KMS-11 (cell line): ENCODE data around the gene MDN1.

Source experiments
- H2AFZ ChIP-seq: fragments of 200-600 bp; sonication (generic); 2 replicates; pipeline ENCODE4 v1.6.1; 2016; ENCODE audit warnings: antibody characterized with exemption, mixed run types, low read depth
- H3K27ac ChIP-seq: fragments of 200-600 bp; sonication (generic); 2 replicates; pipeline ENCODE4 v1.6.1; 2016; ENCODE audit warnings: mild to moderate bottlenecking, mixed run types
- H3K27me3 ChIP-seq: fragments of 200-600 bp; sonication (generic); 2 replicates; pipeline ENCODE4 v1.6.1; 2017; ENCODE audit warnings: mild to moderate bottlenecking, low read depth, mixed run types, moderate library complexity; ENCODE audit not compliant: insufficient read depth
- H3K36me3 ChIP-seq: fragments of 200-600 bp; sonication (generic); 2 replicates; pipeline ENCODE4 v1.6.1; 2017; ENCODE audit warnings: mild to moderate bottlenecking, mixed run types; ENCODE audit not compliant: insufficient read depth
- H3K4me1 ChIP-seq: fragments of 200-600 bp; sonication (generic); 2 replicates; pipeline ENCODE4 v1.6.1; 2016; ENCODE audit warnings: mild to moderate bottlenecking, low read depth, mixed run types; ENCODE audit not compliant: poor library complexity, severe bottlenecking
- H3K4me2 ChIP-seq: fragments of 200-600 bp; sonication (generic); 2 replicates; pipeline ENCODE4 v1.7.0; 2016; ENCODE audit warnings: mild to moderate bottlenecking, mixed run types
- H3K4me3 ChIP-seq: fragments of 200-600 bp; sonication (generic); IDR thresholded peaks from 2 replicates; pipeline ENCODE4 v1.6.1; 2017; ENCODE audit warnings: low read depth, low read length, mixed read lengths; ENCODE audit not compliant: insufficient read depth
- H3K79me2 ChIP-seq: fragments of 200-600 bp; sonication (generic); 2 replicates; pipeline ENCODE4 v1.6.1; 2016; ENCODE audit warnings: low read depth, mixed run types; ENCODE audit not compliant: insufficient read depth
- H3K9ac ChIP-seq: fragments of 200-600 bp; sonication (generic); 2 replicates; pipeline ENCODE4 v1.6.1; 2016; ENCODE audit warnings: mild to moderate bottlenecking, mixed run types
- H4K20me1 ChIP-seq: fragments of 200-600 bp; sonication (generic); 2 replicates; pipeline ENCODE4 v1.6.1; 2016; ENCODE audit warnings: mild to moderate bottlenecking, mixed run types; ENCODE audit not compliant: insufficient read depth
- TF ChIP-seq, protein P1 (sequence below): fragments of 200-600 bp; sonication (generic); conservative IDR thresholded peaks from 2 replicates; pipeline ENCODE4 v1.6.1; 2017; ENCODE audit warnings: low read depth, mild to moderate bottlenecking, antibody characterized with exemption, low read length, moderate library complexity, mixed read lengths

The MDN1 gene

DNA sequence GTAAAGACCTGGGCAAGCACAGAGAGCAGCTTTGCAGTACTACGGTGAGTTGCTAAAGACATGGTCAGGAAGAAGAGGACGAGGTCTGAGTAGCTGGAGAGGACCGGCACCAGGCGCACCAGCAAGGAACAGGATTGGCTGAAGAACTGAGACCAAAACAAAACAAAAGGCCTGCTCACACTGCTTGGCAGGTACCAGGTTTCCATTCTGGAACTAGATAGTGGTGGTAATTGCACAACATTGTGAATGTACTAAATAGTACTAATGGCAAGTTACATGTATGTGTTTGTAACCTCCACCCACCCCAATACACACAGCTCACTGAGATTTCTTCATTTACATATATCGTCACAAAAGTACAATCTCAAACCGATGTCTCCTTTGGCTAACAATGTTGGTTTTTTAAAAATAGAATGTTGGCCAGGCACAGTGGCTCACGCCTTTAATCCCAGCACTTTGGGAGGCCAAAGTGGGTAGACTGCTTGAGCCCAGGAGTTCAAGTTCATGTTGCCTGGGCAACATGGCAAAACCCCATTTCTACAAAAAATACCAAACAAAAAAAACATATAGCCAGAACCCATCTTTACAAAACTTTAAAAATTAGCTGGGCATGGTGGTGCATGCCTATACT, 148.5 kb downstream of the MDN1 start:
- H4K20me1 ChIP-seq, result no peaks in the 10 kb centered on the region
- no peak overlapping the region for H3K4me3 ChIP-seq
- H3K79me2 ChIP-seq, result no peaks in the 10 kb centered on the region
- no peaks in the 10 kb centered on the region for H3K4me1 ChIP-seq
- no peaks in the 10 kb centered on the region for H3K36me3 ChIP-seq
- no peak overlapping the region for H3K27ac ChIP-seq
- no peak overlapping the region for H3K4me2 ChIP-seq
- no peak overlapping the region for H3K9ac ChIP-seq
- no peaks in the 10 kb centered on the region for H3K27me3 ChIP-seq
- TF ChIP-seq, protein P1, sequence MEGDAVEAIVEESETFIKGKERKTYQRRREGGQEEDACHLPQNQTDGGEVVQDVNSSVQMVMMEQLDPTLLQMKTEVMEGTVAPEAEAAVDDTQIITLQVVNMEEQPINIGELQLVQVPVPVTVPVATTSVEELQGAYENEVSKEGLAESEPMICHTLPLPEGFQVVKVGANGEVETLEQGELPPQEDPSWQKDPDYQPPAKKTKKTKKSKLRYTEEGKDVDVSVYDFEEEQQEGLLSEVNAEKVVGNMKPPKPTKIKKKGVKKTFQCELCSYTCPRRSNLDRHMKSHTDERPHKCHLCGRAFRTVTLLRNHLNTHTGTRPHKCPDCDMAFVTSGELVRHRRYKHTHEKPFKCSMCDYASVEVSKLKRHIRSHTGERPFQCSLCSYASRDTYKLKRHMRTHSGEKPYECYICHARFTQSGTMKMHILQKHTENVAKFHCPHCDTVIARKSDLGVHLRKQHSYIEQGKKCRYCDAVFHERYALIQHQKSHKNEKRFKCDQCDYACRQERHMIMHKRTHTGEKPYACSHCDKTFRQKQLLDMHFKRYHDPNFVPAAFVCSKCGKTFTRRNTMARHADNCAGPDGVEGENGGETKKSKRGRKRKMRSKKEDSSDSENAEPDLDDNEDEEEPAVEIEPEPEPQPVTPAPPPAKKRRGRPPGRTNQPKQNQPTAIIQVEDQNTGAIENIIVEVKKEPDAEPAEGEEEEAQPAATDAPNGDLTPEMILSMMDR, result no peak
- no peak overlapping the region for H2AFZ ChIP-seq

DNA sequence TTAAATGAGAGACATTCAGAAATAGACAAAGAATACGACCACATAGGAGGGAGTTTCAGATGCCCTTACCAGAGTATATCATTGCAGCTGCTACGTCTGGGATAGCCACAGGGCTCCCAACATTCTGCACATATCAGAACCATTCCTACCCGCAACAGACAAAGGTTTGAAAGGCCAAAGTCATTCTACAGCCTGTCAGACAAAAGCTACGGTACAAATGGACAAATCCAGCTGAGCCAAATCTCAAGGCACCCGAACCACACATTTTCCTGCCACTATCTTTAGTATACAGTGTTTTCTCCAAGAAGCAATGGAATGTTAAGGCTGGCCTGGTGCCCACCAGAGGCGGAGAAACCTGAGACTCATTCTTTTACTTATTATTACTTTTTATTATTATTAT, 150.6 kb downstream of the MDN1 start:
- Histone ChIP-seq H3K4me2 (no peak overlapping the region), H2AFZ (no peak overlapping the region), H3K9ac (no peak overlapping the region), H3K27ac (no peak overlapping the region), H4K20me1 (no peaks in the 10 kb centered on the region), H3K36me3 (no peaks in the 10 kb centered on the region), H3K4me1 (no peaks in the 10 kb centered on the region), H3K79me2 (no peaks in the 10 kb centered on the region), H3K4me3 (no peak overlapping the region), H3K27me3 (no peaks in the 10 kb centered on the region)
- TF ChIP-seq, protein P1, result no peak

DNA sequence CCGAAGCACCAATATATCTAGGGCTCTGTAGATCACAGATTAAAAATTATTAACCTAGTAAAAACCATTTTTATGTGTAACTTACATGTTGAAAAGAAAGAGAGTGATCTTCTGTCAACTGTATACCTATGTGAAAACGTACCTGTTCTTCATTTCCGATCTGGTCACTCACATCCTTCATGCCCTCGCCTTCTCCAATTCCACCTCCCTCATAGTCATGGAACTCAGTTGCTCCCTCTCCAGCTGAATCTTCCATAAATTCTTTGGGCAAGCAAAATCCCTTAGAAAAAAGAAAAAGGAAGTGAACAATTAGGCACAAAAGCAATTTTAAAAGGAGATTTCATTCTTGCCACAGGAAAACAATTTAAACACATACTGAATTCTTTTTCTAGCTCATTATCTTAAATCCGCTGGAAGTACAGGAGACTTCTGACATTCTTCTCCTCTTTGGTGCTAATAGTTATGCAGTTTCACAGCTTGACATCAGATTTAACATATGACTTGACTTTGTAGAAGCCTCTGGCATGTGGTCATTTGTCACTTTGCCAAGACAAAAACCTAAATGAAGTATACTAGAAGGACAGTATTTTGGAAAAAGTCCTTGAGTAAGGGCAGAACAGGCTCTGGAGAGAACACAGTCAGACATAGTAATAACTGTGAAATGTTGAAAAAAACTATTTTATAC, 151.6 kb downstream of the MDN1 start:
- no peak overlapping the region for H3K9ac ChIP-seq
- no peaks in the 10 kb centered on the region for H4K20me1 ChIP-seq
- no peak overlapping the region for H2AFZ ChIP-seq
- TF ChIP-seq, protein P1, result no peak
- no peak overlapping the region for H3K27ac ChIP-seq
- no peaks in the 10 kb centered on the region for H3K79me2 ChIP-seq
- H3K36me3 ChIP-seq, result no peaks in the 10 kb centered on the region
- H3K4me1 ChIP-seq, result no peaks in the 10 kb centered on the region
- H3K27me3 ChIP-seq, result no peaks in the 10 kb centered on the region
- H3K4me3 ChIP-seq, result no peak overlapping the region
- no peak overlapping the region for H3K4me2 ChIP-seq

DNA sequence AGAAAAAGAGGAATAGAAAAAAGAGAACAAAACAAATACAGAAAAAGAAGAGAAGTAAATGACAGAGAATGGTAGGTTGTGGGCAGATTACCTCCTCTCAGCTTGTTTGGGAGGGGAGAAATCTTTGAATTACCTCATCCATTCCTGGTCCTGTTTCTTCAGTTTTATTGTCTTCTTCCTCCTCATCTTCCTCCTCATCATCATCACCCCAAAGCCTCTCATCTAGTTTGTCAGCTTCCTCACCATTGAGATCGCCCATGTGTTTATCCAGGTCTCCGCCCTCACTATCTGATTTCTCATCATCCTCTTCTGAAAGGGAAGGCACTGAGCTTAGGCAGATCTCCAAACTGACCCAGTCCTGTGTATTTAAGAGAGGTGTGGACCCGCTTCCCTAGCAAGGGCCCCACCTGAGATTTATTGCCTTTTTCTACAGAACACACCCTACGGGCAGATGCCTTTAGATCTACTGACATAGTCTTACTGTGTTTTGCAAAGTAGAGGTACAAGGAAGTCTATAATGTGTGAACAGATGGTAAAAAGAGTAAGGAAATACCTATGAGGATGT, 156.9 kb downstream of the MDN1 start:
- no peak overlapping the region for H2AFZ ChIP-seq
- TF ChIP-seq, protein P1, result no peak
- no peak overlapping the region for H3K4me3 ChIP-seq

More for the DNA sequence above, 156.9 kb downstream of the MDN1 start:
- no peaks in the 10 kb centered on the region; the same call in 1 of the 2 replicates for H3K36me3 ChIP-seq
- H4K20me1 ChIP-seq, result no peaks in the 10 kb centered on the region
- no peak overlapping the region for H3K9ac ChIP-seq
- no peak overlapping the region for H3K4me2 ChIP-seq
- no peaks in the 10 kb centered on the region for H3K4me1 ChIP-seq
- H3K79me2 ChIP-seq, result no peaks in the 10 kb centered on the region
- no peak overlapping the region for H3K27ac ChIP-seq
- no peaks in the 10 kb centered on the region for H3K27me3 ChIP-seq
